ENCODE data around the gene CORT. TPM values are rescaled to one million over a fixed set of nuclear protein-coding genes. Genes with fewer than 3 reads are reported as not detected.
A peak's percentile ranks its signal among the peaks of the same experiment; 100 is the strongest.
"Not testable (repeated sequence)": the region's sequence is repeated elsewhere in the genome, so short reads cannot be mapped to it uniquely, and the experiment has no call there.

CORT gene
- polyA plus RNA-seq, 3 donors from 2014 or later: not detected

DNA sequence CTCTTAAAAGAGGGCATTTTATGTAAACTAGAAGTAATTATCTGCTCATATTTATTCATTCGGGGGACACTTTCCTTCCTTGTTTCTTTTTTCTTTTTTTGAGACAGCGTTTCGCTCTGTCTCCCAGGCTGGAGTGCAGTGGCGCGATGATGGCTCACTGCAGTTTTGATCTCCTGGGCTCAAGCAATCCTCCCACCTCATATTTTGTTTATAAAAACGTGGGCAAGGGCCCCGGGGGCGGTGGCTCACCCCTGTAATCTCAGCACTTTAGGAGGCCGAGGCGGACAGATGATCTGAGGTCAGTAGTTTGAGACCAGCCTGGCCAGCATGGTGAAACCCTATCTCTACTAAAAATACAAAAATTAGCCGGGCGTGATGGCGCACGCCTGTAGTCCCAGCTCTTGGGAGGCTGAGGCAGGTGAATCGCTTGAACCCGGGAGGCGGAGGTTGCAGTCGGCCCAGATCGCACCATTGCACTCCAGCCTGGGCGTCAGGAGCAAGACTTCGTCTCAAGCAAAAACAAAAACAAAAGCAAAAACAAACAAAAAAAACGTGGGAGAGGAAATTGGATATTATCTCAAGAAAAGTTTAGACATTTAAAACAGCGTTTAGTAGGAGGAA, 23.4 kb downstream of the CORT start:
- H3K9me3 Mint-ChIP-seq: no peaks in the 10 kb centered on the region
- peaks cover 0 to 8% (median 2%) of the 10 kb centered on the region in 3 donors for H3K36me3 Mint-ChIP-seq
- peaks cover 0 to 2% (median 1%) of the 10 kb centered on the region in 3 donors for H3K27me3 Mint-ChIP-seq (ENCODE audit: low read depth in 3 of 3)
- H3K4me1 Mint-ChIP-seq: peaks cover 43 to 58% of the 10 kb centered on the region in 2 donors
- DNase-seq: no peak
- no peak overlapping the region for H3K27ac Mint-ChIP-seq
- peak overlapping the region; percentile 90 to 96 (median 93) for H3K4me3 Mint-ChIP-seq

- Mint-ChIP-seq H3K4me3 (peak overlapping the region; percentile 85 to 94 (median 92)), H3K27ac (peak overlapping the region in 3 of 6 donors; percentile 14 to 81 (median 73)), H3K4me1 (peaks cover 43 to 59% of the 10 kb centered on the region in 2 donors)
- not testable (repeated sequence) for H3K9me3 Mint-ChIP-seq; H3K36me3 Mint-ChIP-seq; DNase-seq; H3K27me3 Mint-ChIP-seq (ENCODE audit: low read depth in 3 of 3)
Measured at GRCh38 chr1:10474309-10474612, 24.4 kb downstream of the CORT start.

GRCh38 chr1:10474613-10475507, 25.0 kb downstream of the CORT start, which contains the start of gene PEX14:
Gene PEX14, plus strand, starts transcription at chr1:10474950. Its CDS starts 17 bp downstream, at chr1:10474967.
- DNase-seq: peak; percentile 76 to 78 (median 78)
- Mint-ChIP-seq H3K27ac (peak within 1 kb of the TSS; percentile 81 to 92 (median 90)), H3K27me3 (ENCODE audit: low read depth in 3 of 3) (peaks cover 0 to 3% (median 2%) of the 10 kb centered on the region in 3 donors), H3K4me3 (peak within 1 kb of the TSS; percentile 89 to 95 (median 93)), H3K4me1 (peaks cover 45 to 64% of the 10 kb centered on the region in 2 donors), H3K9me3 (no peaks in the 10 kb centered on the region), H3K36me3 (no peaks in the 10 kb centered on the region)

GRCh38 chr1:10475510-10475909, 25.7 kb downstream of the CORT start:
- H3K36me3 Mint-ChIP-seq: no peaks in the 10 kb centered on the region
- H3K27ac Mint-ChIP-seq: peak overlapping the region; percentile 80 to 92 (median 86)
- H3K27me3 Mint-ChIP-seq (ENCODE audit: low read depth in 3 of 3): peaks cover 0 to 3% (median 2%) of the 10 kb centered on the region in 3 donors
- H3K9me3 Mint-ChIP-seq: no peaks in the 10 kb centered on the region
- peaks cover 45 to 64% of the 10 kb centered on the region in 2 donors for H3K4me1 Mint-ChIP-seq
- H3K4me3 Mint-ChIP-seq: peak overlapping the region; percentile 89 to 95 (median 92)
- no peak for DNase-seq

GRCh38 chr1:10479296-10479695, 29.5 kb downstream of the CORT start:
- Mint-ChIP-seq H3K4me3 (no peak overlapping the region), H3K9me3 (no peaks in the 10 kb centered on the region), H3K27ac (no peak overlapping the region), H3K36me3 (no peaks in the 10 kb centered on the region), H3K27me3 (ENCODE audit: low read depth in 3 of 3) (peaks cover 0 to 3% (median 2%) of the 10 kb centered on the region in 3 donors), H3K4me1 (peaks cover 27 to 34% of the 10 kb centered on the region in 2 donors)
- DNase-seq: no peak

DNA sequence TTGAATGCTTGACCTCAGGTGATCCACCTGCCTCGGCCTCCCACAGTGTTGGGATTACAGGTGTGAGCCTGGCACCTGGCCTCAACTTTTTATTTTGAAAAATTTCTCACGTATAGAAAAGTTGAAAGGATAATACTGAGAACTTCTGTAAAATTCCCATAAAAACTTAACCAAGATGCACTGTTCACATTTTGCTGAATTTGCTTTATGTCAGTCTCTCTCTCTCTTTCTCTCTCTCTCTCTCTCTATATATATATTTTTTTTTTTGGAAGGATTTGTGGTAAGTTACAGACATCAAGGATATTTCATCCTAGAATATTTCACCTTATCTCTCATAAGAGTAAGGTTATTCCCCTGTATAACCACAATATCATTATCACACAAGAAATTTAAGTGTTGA, 30.8 kb downstream of the CORT start:
- no peak overlapping the region for H3K4me3 Mint-ChIP-seq
- peaks cover 0 to 2% (median 0%) of the 10 kb centered on the region in 3 donors for H3K27me3 Mint-ChIP-seq (ENCODE audit: low read depth in 3 of 3)
- H3K36me3 Mint-ChIP-seq: peaks cover 0 to 4% (median 0%) of the 10 kb centered on the region in 3 donors
- H3K4me1 Mint-ChIP-seq: peaks cover 25 to 32% of the 10 kb centered on the region in 2 donors
- H3K9me3 Mint-ChIP-seq: no peaks in the 10 kb centered on the region
- DNase-seq: no peak
- H3K27ac Mint-ChIP-seq: no peak overlapping the region

- no peak overlapping the region for H3K4me3 Mint-ChIP-seq
Measured at GRCh38 chr1:10484521-10484920, 34.7 kb downstream of the CORT start.

GRCh38 chr1:10489291-10490055, 39.6 kb downstream of the CORT start:
- H3K27ac Mint-ChIP-seq: no peak overlapping the region
- no peak overlapping the region for H3K4me3 Mint-ChIP-seq
- H3K36me3 Mint-ChIP-seq: peaks cover 4 to 7% (median 7%) of the 10 kb centered on the region in 3 donors
- DNase-seq: no peak
- peaks cover 8 to 19% of the 10 kb centered on the region in 2 donors for H3K4me1 Mint-ChIP-seq
- peaks cover 0 to 2% (median 2%) of the 10 kb centered on the region in 3 donors for H3K27me3 Mint-ChIP-seq (ENCODE audit: low read depth in 3 of 3)
- no peaks in the 10 kb centered on the region for H3K9me3 Mint-ChIP-seq

More at GRCh38 chr1:10484521-10484920, 34.7 kb downstream of the CORT start:
- Mint-ChIP-seq H3K27me3 (ENCODE audit: low read depth in 3 of 3) (no peaks in the 10 kb centered on the region), H3K27ac (peak overlapping the region in 1 of 6 donors; percentile 10), H3K9me3 (no peaks in the 10 kb centered on the region), H3K36me3 (peaks cover 4% of the 10 kb centered on the region in 3 donors), H3K4me1 (peaks cover 12 to 13% of the 10 kb centered on the region in 2 donors)
- no peak for DNase-seq

DNA sequence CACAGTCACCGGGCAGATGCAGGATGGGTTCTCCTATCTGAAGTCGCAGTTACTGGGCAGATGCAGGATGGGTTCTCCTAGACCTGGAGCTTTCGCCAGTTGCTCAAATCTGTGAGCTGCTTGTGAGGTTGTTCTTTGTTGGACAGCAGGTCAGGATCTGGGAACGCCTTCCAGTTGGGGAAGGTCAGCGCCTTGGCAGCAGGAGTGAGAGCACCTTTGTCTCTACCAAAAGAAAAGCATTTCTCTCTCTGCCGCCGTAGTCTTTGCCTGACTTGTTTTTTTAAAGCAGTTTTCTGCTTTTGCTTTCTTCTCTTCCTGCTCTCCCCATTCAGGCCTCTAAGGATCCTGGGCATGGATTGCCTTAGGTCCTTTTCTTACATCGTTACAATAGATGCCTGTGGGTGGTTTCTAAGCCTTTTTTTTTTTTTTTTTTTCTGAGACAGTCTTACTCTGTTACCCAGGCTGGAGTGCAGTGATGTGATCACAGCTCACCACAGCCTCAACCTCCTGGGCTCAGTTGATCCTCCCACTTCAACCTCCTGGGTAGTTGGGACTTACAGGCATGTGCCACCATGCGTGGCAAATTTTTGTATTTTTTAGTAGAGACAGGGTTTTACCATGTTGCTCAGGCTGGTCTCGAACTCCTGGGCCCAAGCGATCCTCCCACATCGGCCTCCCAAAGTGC, 40.6 kb downstream of the CORT start:
- peaks cover 0 to 2% (median 2%) of the 10 kb centered on the region in 3 donors for H3K27me3 Mint-ChIP-seq (ENCODE audit: low read depth in 3 of 3)
- no peaks in the 10 kb centered on the region for H3K9me3 Mint-ChIP-seq
- no peak overlapping the region for H3K4me3 Mint-ChIP-seq
- no peak overlapping the region for H3K27ac Mint-ChIP-seq
- H3K36me3 Mint-ChIP-seq: peaks cover 0 to 7% (median 7%) of the 10 kb centered on the region in 3 donors
- no peak for DNase-seq
- H3K4me1 Mint-ChIP-seq: peaks cover 11 to 21% of the 10 kb centered on the region in 2 donors

GRCh38 chr1:10494418-10494753, 44.6 kb downstream of the CORT start:
- no peak for DNase-seq
- H3K36me3 Mint-ChIP-seq: peaks cover 0 to 4% (median 3%) of the 10 kb centered on the region in 3 donors
- H3K27me3 Mint-ChIP-seq (ENCODE audit: low read depth in 3 of 3): peaks cover 0 to 6% (median 6%) of the 10 kb centered on the region in 3 donors
- peak overlapping the region; percentile 91 to 97 (median 95) for H3K27ac Mint-ChIP-seq
- H3K4me1 Mint-ChIP-seq: peaks cover 46 to 58% of the 10 kb centered on the region in 2 donors
- H3K9me3 Mint-ChIP-seq: no peaks in the 10 kb centered on the region
- peak overlapping the region; percentile 85 to 89 (median 88) for H3K4me3 Mint-ChIP-seq

- peak overlapping the region; percentile 91 to 97 (median 95) for H3K27ac Mint-ChIP-seq
- peak overlapping the region; percentile 85 to 89 (median 88) for H3K4me3 Mint-ChIP-seq
Measured at GRCh38 chr1:10494754-10495474, 45.1 kb downstream of the CORT start.

DNA sequence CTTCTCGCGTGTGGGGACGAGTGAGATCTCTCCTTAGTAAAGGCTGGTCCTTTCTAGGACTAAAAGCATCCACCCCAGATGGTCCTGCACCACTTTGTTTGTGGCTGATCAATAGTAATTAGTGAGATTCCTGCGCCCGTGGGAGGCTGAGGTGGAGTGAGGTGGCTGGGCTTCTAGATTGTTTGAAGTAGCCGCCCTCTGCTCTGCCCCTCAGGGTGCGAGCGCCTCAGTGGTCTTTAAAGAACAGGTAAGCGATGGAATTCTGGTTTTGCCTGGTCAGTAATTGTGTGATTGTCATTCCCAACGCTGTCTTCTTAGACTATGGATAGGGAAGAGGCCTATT, 45.6 kb downstream of the CORT start:
- Mint-ChIP-seq H3K27ac (peak overlapping the region; percentile 91 to 97 (median 95)), H3K9me3 (no peaks in the 10 kb centered on the region), H3K4me3 (peak overlapping the region; percentile 85 to 89 (median 88)), H3K27me3 (ENCODE audit: low read depth in 3 of 3) (peaks cover 0 to 6% (median 6%) of the 10 kb centered on the region in 3 donors), H3K36me3 (no peaks in the 10 kb centered on the region), H3K4me1 (peaks cover 51 to 62% of the 10 kb centered on the region in 2 donors)
- DNase-seq: no peak

More at GRCh38 chr1:10494754-10495474, 45.1 kb downstream of the CORT start:
- DNase-seq: peak; percentile 74 to 83 (median 79)
- peaks cover 0 to under 1% (median 0%) of the 10 kb centered on the region in 3 donors for H3K36me3 Mint-ChIP-seq
- H3K27me3 Mint-ChIP-seq (ENCODE audit: low read depth in 3 of 3): peaks cover 0 to 6% (median 6%) of the 10 kb centered on the region in 3 donors
- H3K4me1 Mint-ChIP-seq: peaks cover 50 to 62% of the 10 kb centered on the region in 2 donors
- H3K9me3 Mint-ChIP-seq: no peaks in the 10 kb centered on the region
